GM12878 (cell line): Measurements from ENCODE around the gene WNT7A. TPM values are rescaled to one million over a fixed set of nuclear protein-coding genes. Genes with fewer than 3 reads are reported as not detected.

Experiments
- ATAC-seq: fragments of 200-7000 bp; cut with Tn5 transposase; 3 replicates; pipeline ENCODE4 v1.9.1; 2020; ENCODE audit warnings: mild to moderate bottlenecking, moderate library complexity
- BruUV-seq: library from RNA; stranded (reverse); fragments of 400-500 nt; replicated peaks from 2 replicates; lab custom pipeline; 2021; lab: Mats Ljungman, UMichigan
- CTCF ChIA-PET: fragments of 300-600 bp; sonication (Branson Sonifier 250); formaldehyde crosslinking; extraction: SDS; loops from one replicate; lab custom pipeline; 2021; ENCODE audit warnings: inconsistent platforms; lab: Yijun Ruan, JAX
- POLR2A ChIA-PET: fragments of 350-600 bp; formaldehyde crosslinking; extraction: SDS; loops from one replicate; lab custom pipeline; 2021; ENCODE audit warnings: inconsistent platforms; lab: Charles Lee
- RAD21 ChIA-PET: fragments of 300-600 bp; sonication (Branson Sonifier 250); formaldehyde crosslinking; loops from one replicate; lab custom pipeline; 2023; ENCODE audit warnings: antibody characterized with exemption; ENCODE audit not compliant: unreplicated experiment; lab: Charles Lee
- SMC1A ChIA-PET: fragments of 300-600 bp; sonication (Branson Sonifier 250); formaldehyde crosslinking; loops from one replicate; lab custom pipeline; 2023; ENCODE audit not compliant: unreplicated experiment, uncharacterized antibody; lab: Charles Lee
- DNase-seq: peaks from one replicate; pipeline ENCODE4 v3.0.0-alpha.2; 2011; ENCODE audit warnings: low read depth, low spot score
- FAIRE-seq: peaks from 3 replicates; lab custom pipeline; 2011; peaks lifted over from hg19 to GRCh38; lab: Jason Lieb, UNC
- H2AFZ ChIP-seq: 2 replicates; pipeline ENCODE4 v1.6.0; 2011; ENCODE audit warnings: low read depth, low read length, control low read depth; ENCODE audit not compliant: control insufficient read depth
- H3K27ac ChIP-seq: 2 replicates; pipeline ENCODE4 v1.5.1; 2011; ENCODE audit warnings: control low read depth; ENCODE audit not compliant: control insufficient read depth, insufficient read depth
- H3K27me3 ChIP-seq, 2 experiments: replicated peaks in 1 of 2; 2 replicates each; pipeline versions ENCODE4 v1.6.0 to v1.6.1; 2011; ENCODE audit warnings: low read length in 1 of 2; ENCODE audit not compliant: control insufficient read depth in 2 of 2, insufficient read depth in 2 of 2
- H3K36me3 ChIP-seq, 2 experiments: 2 replicates each; pipeline ENCODE4 v1.5.1; 2011; ENCODE audit warnings: low read length in 1 of 2; ENCODE audit not compliant: control insufficient read depth in 2 of 2, insufficient read depth in 2 of 2
- H3K4me1 ChIP-seq: 2 replicates; pipeline ENCODE4 v1.6.1; 2011; ENCODE audit warnings: mild to moderate bottlenecking, low read length, moderate library complexity, mixed read lengths; ENCODE audit not compliant: control insufficient read depth, insufficient read depth
- H3K4me2 ChIP-seq: 2 replicates; pipeline ENCODE4 v1.6.0; 2011; ENCODE audit warnings: control low read depth; ENCODE audit not compliant: control insufficient read depth, insufficient read depth
- H3K4me3 ChIP-seq: fragments of 200-600 bp; sonication (generic); 2 replicates; pipeline ENCODE4 v1.5.1; 2016
- H3K79me2 ChIP-seq: 2 replicates; pipeline ENCODE4 v1.6.0; 2011; ENCODE audit warnings: low read length; ENCODE audit not compliant: control insufficient read depth, insufficient read depth
- H3K9ac ChIP-seq: 2 replicates; pipeline ENCODE4 v1.8.0; 2011; ENCODE audit warnings: low read length, control low read depth, mixed read lengths; ENCODE audit not compliant: control insufficient read depth, insufficient read depth
- H3K9me3 ChIP-seq: replicated peaks from 3 replicates; pipeline ENCODE4 v1.5.1; 2011; ENCODE audit warnings: mild to moderate bottlenecking, low read length; ENCODE audit not compliant: control insufficient read depth, insufficient read depth
- H4K20me1 ChIP-seq: 2 replicates; pipeline ENCODE4 v1.6.0; 2011; ENCODE audit not compliant: control insufficient read depth, insufficient read depth
- ATF2 ChIP-seq: IDR thresholded peaks from 2 replicates; pipeline ENCODE4 v1.6.1; 2012; ENCODE audit warnings: low read length, inconsistent platforms
- ATF7 ChIP-seq: fragments of 450-650 bp; IDR thresholded peaks from 2 replicates; pipeline ENCODE4 v1.6.1; 2016; ENCODE audit warnings: low read depth, mild to moderate bottlenecking
- CBX3 ChIP-seq: fragments of 200-600 bp; sonication (generic); IDR thresholded peaks from 2 replicates; pipeline ENCODE4 v1.6.1; 2016; ENCODE audit warnings: low read depth, borderline replicate concordance
- CHD2 ChIP-seq: IDR thresholded peaks from 2 replicates; pipeline ENCODE4 v1.6.1; 2011; ENCODE audit warnings: low read depth, low read length, improper control_type of control experiment, borderline replicate concordance
- E2F4 ChIP-seq: IDR thresholded peaks from 2 replicates; pipeline ENCODE4 v1.6.1; 2012; ENCODE audit warnings: low read depth, low read length, improper control_type of control experiment
- EZH2 ChIP-seq: IDR thresholded peaks from 2 replicates; pipeline ENCODE4 v1.6.1; 2012; ENCODE audit warnings: low read depth, mild to moderate bottlenecking, control low read depth, inconsistent platforms, low read length, borderline replicate concordance; ENCODE audit not compliant: control insufficient read depth
- IKZF1 ChIP-seq: fragments of 450-650 bp; conservative IDR thresholded peaks from 2 replicates; pipeline ENCODE4 v1.6.1; 2017; ENCODE audit warnings: antibody characterized with exemption, mild to moderate bottlenecking
- JUND ChIP-seq: IDR thresholded peaks from 2 replicates; pipeline ENCODE4 v1.6.1; 2012; ENCODE audit warnings: low read depth, mild to moderate bottlenecking, low read length, improper control_type of control experiment, moderate library complexity
- KLF5 ChIP-seq: fragments of 450-650 bp; IDR thresholded peaks from 2 replicates; pipeline ENCODE4 v1.6.1; 2014; ENCODE audit warnings: mild to moderate bottlenecking; ENCODE audit not compliant: partially characterized antibody
- MEF2A ChIP-seq: IDR thresholded peaks from 2 replicates; pipeline ENCODE4 v1.6.1; 2011; ENCODE audit warnings: low read depth, mild to moderate bottlenecking, low read length, moderate library complexity; ENCODE audit not compliant: insufficient read depth
- MXI1 ChIP-seq: fragments of 150-350 bp; IDR thresholded peaks from 2 replicates; pipeline ENCODE4 v1.6.1; 2011; ENCODE audit warnings: low read depth, mild to moderate bottlenecking, inconsistent platforms, low read length, improper control_type of control experiment
- NFYB ChIP-seq: IDR thresholded peaks from 2 replicates; pipeline ENCODE4 v1.6.1; 2011; ENCODE audit warnings: low read depth, mild to moderate bottlenecking, low read length, improper control_type of control experiment, moderate library complexity; ENCODE audit not compliant: insufficient read depth
- PBX3 ChIP-seq: IDR thresholded peaks from 2 replicates; pipeline ENCODE4 v1.6.1; 2011; ENCODE audit warnings: mild to moderate bottlenecking, low read depth, low read length, moderate library complexity; ENCODE audit not compliant: insufficient replicate concordance
- RBBP5 ChIP-seq: fragments of 200-600 bp; sonication (generic); conservative IDR thresholded peaks from 2 replicates; pipeline ENCODE4 v1.6.1; 2016
- SIX5 ChIP-seq: IDR thresholded peaks from 2 replicates; pipeline ENCODE4 v1.6.1; 2011; ENCODE audit warnings: mild to moderate bottlenecking, low read depth, low read length, moderate library complexity; ENCODE audit not compliant: severe bottlenecking
- TCF7 ChIP-seq: IDR thresholded peaks from 2 replicates; pipeline ENCODE4 v1.6.1; 2014; ENCODE audit warnings: antibody characterized with exemption, borderline replicate concordance
- YBX1 ChIP-seq: fragments of 450-650 bp; IDR thresholded peaks from 2 replicates; pipeline ENCODE4 v1.6.1; 2016; ENCODE audit warnings: antibody characterized with exemption
- YY1 ChIP-seq: IDR thresholded peaks from 2 replicates; pipeline ENCODE4 v1.6.1; 2011; ENCODE audit warnings: low read depth, mild to moderate bottlenecking, low read length
- ZBED1 ChIP-seq: IDR thresholded peaks from 2 replicates; pipeline ENCODE4 v1.6.1; 2016; ENCODE audit warnings: borderline replicate concordance
- WGBS: methylation state at CpG from one replicate; pipeline ENCODE4 v1.1.6; 2016; ENCODE audit warnings: low lambda C conversion rate; ENCODE audit not compliant: insufficient replicate concordance, insufficient coverage; ENCODE audit errors: missing lambda C conversion rate; 5-methylcytosine and 5-hydroxymethylcytosine counted together
- in situ Hi-C: fragments of 300-500 bp; cut with MboI; formaldehyde crosslinking; loops from 9 replicates; pipeline ENCODE4 v1.14.3; 2018; ENCODE audit warnings: mixed read lengths
- intact Hi-C: fragments of 100-400 bp; cut with micrococcal nuclease; formaldehyde crosslinking; loops from one replicate; pipeline ENCODE4 v1.14.2; 2022; ENCODE audit not compliant: unreplicated experiment
- polyA plus RNA-seq, 11 experiments: library from polyadenylated mRNA; depleted of rRNA in 4 of 11; unstranded in 6 of 11; stranded (reverse) in 5 of 11; fragments of >200 nt; fragmentation: Nextera tagmentation in 4 of 11; fragmentation: Illumina TruSeq in 1 of 11; extraction: Ambion mirVana in 4 of 11; extraction: Trizol in 1 of 11; gene quantifications; 1 replicate in 1 of 11; 2 replicates in 10 of 11; pipeline versions ENCODE4 v1.2.1 to v1.2.3, GENCODE V29; 2011 to 2016; ENCODE audit warnings: inconsistent platforms in 2 of 11, missing spikeins in 2 of 11, low read depth in 1 of 11
- total RNA-seq, 4 experiments: library from RNA; depleted of rRNA in 3 of 4; stranded (reverse); fragments of >200 nt in 3 of 4; fragmentation: Illumina TruSeq in 1 of 4; extraction: Trizol in 1 of 4; gene quantifications; 2 replicates each; pipeline versions ENCODE4 v1.2.1 to v1.2.3, GENCODE V29; 2013 to 2021

Gene WNT7A
- total and polyA plus RNA-seq, 10 of the 15 experiments (the other 5 are each of a cell fraction or from before 2014, with no cell fraction given): 0.08 TPM; not detected in 9

DNA sequence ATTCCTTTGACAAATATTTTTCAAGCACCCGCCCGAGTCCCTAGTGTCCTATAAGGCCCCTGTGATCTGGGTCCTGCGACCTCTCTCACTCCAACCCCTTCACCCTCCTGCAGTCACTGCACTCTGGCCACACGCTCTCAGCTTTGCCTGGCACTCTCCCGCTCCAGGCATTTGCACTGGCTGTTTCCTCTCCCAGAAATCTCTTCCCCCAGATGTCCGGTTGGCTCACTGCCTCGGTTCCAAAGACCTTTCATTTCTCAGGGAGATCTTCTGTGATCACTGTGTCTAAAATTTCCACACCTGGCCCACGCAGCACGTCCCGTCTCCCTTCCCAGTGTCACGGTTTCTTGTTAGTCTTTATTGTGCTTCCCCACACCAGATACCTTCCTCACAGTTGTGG is 97.4 kb downstream of the WNT7A start:
- Histone ChIP-seq H3K9ac (no peak overlapping the region), H2AFZ (no peak overlapping the region), H3K27ac (no peak overlapping the region), H3K36me3 (no peaks in the 10 kb centered on the region), H3K9me3 (no peaks in the 10 kb centered on the region), H3K4me2 (no peak overlapping the region), H4K20me1 (no peaks in the 10 kb centered on the region), H3K27me3 (peaks cover 0 to 6% of the 10 kb centered on the region in 2 experiments; a peak in 3 of 4 replicates)
- DNase-seq (no peak), FAIRE-seq (no peak)
- CTCF ChIA-PET: no interaction called here
- 7% methylated on average over 11 of the region's 11 CpGs for WGBS
- in situ Hi-C loops: no loop called here
- no TSS peak for BruUV-seq
- TF ChIP-seq IKZF1 (no peak), EZH2 (no peak), YY1 (no peak), ATF7 (no peak), MXI1 (no peak), NFYB (no peak), ZBED1 (no peak), TCF7 (no peak), PBX3 (no peak), E2F4 (no peak), CHD2 (no peak), ATF2 (no peak), SIX5 (no peak), JUND (no peak), KLF5 (no peak), MEF2A (no peak), CBX3 (no peak), RBBP5 (no peak), YBX1 (no peak)
- TF ChIP-seq, all 136 proteins: peak for 0
- RAD21 ChIA-PET: no interaction called here
- H3K79me2 ChIP-seq: no peaks in the 10 kb centered on the region
- no peak for ATAC-seq
- H3K4me1 ChIP-seq: no peaks in the 10 kb centered on the region
- SMC1A ChIA-PET: no interaction called here
- POLR2A ChIA-PET: no interaction called here
- intact Hi-C loops: no loop called here
- no peak overlapping the region for H3K4me3 ChIP-seq
